IPS-15b (cell line): ENCODE measurements around the gene BCL2L15.

Source experiments
- H3K27me3 ChIP-seq: one replicate; pipeline ENCODE4 v1.6.1; 2013; ENCODE audit warnings: low read length; ENCODE audit not compliant: control insufficient read depth, insufficient read depth
- H3K36me3 ChIP-seq: one replicate; pipeline ENCODE4 v1.6.1; 2013; ENCODE audit warnings: low read length; ENCODE audit not compliant: control insufficient read depth, insufficient read depth
- H3K4me1 ChIP-seq: one replicate; pipeline ENCODE4 v1.6.1; 2013; ENCODE audit warnings: mild to moderate bottlenecking, low read length; ENCODE audit not compliant: control insufficient read depth, insufficient read depth
- H3K4me3 ChIP-seq: one replicate; pipeline ENCODE4 v1.5.1; 2013; ENCODE audit warnings: low read depth, low read length
- H3K9ac ChIP-seq: one replicate; pipeline ENCODE4 v1.6.1; 2013; ENCODE audit warnings: low read depth, mild to moderate bottlenecking, low read length
- H3K9me3 ChIP-seq: one replicate; pipeline ENCODE4 v1.6.1; 2013; ENCODE audit warnings: mild to moderate bottlenecking, low read length; ENCODE audit not compliant: control insufficient read depth, insufficient read depth

The BCL2L15 gene

DNA sequence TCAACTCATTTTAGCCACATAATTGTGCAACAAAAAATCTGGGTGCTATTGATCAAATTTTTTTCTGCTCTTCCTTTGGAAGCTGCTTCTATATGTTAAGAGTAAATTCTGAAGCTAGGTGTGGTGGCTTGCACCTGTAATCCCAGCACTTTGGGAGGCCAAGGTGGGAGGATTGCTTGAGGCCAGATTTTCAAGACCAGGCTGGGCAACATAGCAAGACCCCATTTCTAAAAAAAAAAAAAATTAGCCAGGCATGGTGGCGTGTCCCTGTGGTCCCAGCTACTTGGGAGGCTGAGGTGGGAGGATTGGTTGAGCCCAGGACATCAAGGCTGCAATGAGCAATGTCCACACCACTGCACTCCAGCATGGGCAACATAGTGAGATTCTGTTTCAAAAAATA, 50.8 kb downstream of the BCL2L15 start:
- no peak overlapping the region for H3K4me3 ChIP-seq
- no peaks in the 10 kb centered on the region for H3K27me3 ChIP-seq
- H3K36me3 ChIP-seq: no peaks in the 10 kb centered on the region
- H3K4me1 ChIP-seq: no peaks in the 10 kb centered on the region
- H3K9ac ChIP-seq: no peak overlapping the region
- no peaks in the 10 kb centered on the region for H3K9me3 ChIP-seq

GRCh38 chr1:113835686-113836290, 51.6 kb downstream of the BCL2L15 start:
- Histone ChIP-seq H3K9me3 (no peaks in the 10 kb centered on the region), H3K36me3 (no peaks in the 10 kb centered on the region), H3K4me1 (no peaks in the 10 kb centered on the region), H3K4me3 (no peak overlapping the region), H3K27me3 (no peaks in the 10 kb centered on the region), H3K9ac (no peak overlapping the region)

DNA sequence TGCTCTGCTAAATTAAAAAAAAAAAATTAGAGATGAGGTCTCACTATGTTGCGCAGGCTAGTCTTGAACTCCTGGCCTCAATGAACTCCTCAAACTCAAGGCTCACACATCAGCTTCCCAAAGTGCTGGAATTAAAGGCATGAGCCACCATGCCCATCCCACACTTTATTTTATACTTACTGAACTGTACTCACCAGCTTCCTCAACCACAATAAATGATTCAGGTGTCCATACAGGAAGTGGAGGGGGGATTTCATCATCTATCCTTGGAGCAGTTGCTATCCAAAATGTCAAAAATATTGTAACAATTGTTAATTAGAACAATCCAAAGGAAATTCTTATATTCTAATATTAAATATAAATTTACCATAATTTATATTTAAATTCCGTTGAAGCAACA, 52.7 kb downstream of the BCL2L15 start:
- no peaks in the 10 kb centered on the region for H3K36me3 ChIP-seq
- H3K4me3 ChIP-seq: no peak overlapping the region
- H3K9ac ChIP-seq: no peak overlapping the region
- no peaks in the 10 kb centered on the region for H3K4me1 ChIP-seq
- no peaks in the 10 kb centered on the region for H3K9me3 ChIP-seq
- H3K27me3 ChIP-seq: no peaks in the 10 kb centered on the region
